ENCODE results near the gene SLC9A6.
A peak's percentile ranks its signal among the peaks of the same experiment; 100 is the strongest.

The SLC9A6 gene

GRCh38 chrX:135985157-135985972, at the start of gene SLC9A6:
SLC9A6 (plus strand) TSS chrX:135985435; CDS start chrX:135985659, 224 bp downstream.
- peak; percentile 4 for DNase-seq

GRCh38 chrX:135944486-135944885, 40.7 kb upstream of the SLC9A6 start:
- DNase-seq: no peak

GRCh38 chrX:135951291-135951690, 33.9 kb upstream of the SLC9A6 start:
- DNase-seq: no peak

- no peak for DNase-seq
Measured at GRCh38 chrX:135973025-135973547, 12.1 kb upstream of the SLC9A6 start.

- DNase-seq: peak; percentile 62
Measured at GRCh38 chrX:135973548-135974278, 11.5 kb upstream of the SLC9A6 start, which contains the start of gene MMGT1. MMGT1 (minus strand) TSS chrX:135973988; CDS start chrX:135973675, 313 bp downstream.

GRCh38 chrX:135974279-135974856, 10.9 kb upstream of the SLC9A6 start:
- no peak for DNase-seq

GRCh38 chrX:135975421-135975820, 9.8 kb upstream of the SLC9A6 start:
- DNase-seq: no peak

GRCh38 chrX:135977611-135978010, 7.6 kb upstream of the SLC9A6 start:
- no peak for DNase-seq

- DNase-seq: no peak
Measured at GRCh38 chrX:135981010-135981409, 4.2 kb upstream of the SLC9A6 start.

GRCh38 chrX:135981668-135982067, 3.6 kb upstream of the SLC9A6 start:
- DNase-seq: no peak

- DNase-seq: no peak
Measured at GRCh38 chrX:135982860-135983259, 2.4 kb upstream of the SLC9A6 start.

- no peak for DNase-seq
Measured at GRCh38 chrX:135984256-135984655, 979 bp upstream of the SLC9A6 start.

- DNase-seq: no peak
Measured at GRCh38 chrX:135984791-135985156, 461 bp upstream of the SLC9A6 start.

- no peak for DNase-seq
Measured at GRCh38 chrX:135985973-135986310, 707 bp downstream of the SLC9A6 start.

- DNase-seq: no peak
Measured at GRCh38 chrX:135988245-135988644, 3.0 kb downstream of the SLC9A6 start.

- DNase-seq: no peak
Measured at GRCh38 chrX:136015016-136015415, 29.8 kb downstream of the SLC9A6 start.

- DNase-seq: no peak
Measured at GRCh38 chrX:136016881-136017280, 31.6 kb downstream of the SLC9A6 start.

GRCh38 chrX:136019226-136019625, 34.0 kb downstream of the SLC9A6 start:
- no peak for DNase-seq

GRCh38 chrX:136021160-136021559, 35.9 kb downstream of the SLC9A6 start:
- no peak for DNase-seq

- no peak for DNase-seq
Measured at GRCh38 chrX:136021903-136022302, 36.7 kb downstream of the SLC9A6 start.

- no peak for DNase-seq
Measured at GRCh38 chrX:136025091-136025490, 39.9 kb downstream of the SLC9A6 start.

GRCh38 chrX:136028383-136028984, 43.2 kb downstream of the SLC9A6 start:
- no peak for DNase-seq

- DNase-seq: no peak
Measured at GRCh38 chrX:136029766-136030165, 44.5 kb downstream of the SLC9A6 start.

All from T1000 (cell line).